ENCODE measurements around the gene TMEM143.

DNA sequence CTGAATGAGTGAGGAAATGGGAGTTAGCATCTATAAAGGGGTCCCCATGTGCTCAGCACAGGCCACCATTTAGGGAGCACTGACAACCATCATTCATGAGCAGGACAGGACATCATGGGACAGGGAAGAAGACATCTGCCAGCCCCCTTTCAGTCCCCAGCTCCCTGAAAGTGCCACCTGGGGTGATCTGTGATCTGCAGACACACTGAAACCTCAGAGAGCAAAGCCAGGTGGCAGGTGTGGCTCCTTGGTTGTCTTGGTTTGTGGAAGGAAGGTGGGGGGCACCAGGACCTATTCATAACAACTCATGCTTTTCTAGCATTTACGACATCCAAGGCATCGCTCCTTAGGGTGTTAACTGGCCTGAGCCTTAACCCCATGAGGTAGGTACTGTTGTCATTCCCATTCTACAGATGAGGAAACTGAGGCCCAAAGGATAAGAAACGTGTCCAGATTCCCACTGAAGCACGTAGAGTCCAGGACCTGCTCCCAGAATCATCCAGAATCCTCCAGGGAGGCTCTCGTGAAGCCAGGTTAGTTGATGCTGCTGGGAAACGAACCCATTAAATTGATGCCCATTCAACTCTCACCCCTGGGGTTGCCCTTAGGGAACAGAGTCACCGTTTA lies 21.8 kb upstream of the TMEM143 start:
- TF ChIP-seq, protein P1, sequence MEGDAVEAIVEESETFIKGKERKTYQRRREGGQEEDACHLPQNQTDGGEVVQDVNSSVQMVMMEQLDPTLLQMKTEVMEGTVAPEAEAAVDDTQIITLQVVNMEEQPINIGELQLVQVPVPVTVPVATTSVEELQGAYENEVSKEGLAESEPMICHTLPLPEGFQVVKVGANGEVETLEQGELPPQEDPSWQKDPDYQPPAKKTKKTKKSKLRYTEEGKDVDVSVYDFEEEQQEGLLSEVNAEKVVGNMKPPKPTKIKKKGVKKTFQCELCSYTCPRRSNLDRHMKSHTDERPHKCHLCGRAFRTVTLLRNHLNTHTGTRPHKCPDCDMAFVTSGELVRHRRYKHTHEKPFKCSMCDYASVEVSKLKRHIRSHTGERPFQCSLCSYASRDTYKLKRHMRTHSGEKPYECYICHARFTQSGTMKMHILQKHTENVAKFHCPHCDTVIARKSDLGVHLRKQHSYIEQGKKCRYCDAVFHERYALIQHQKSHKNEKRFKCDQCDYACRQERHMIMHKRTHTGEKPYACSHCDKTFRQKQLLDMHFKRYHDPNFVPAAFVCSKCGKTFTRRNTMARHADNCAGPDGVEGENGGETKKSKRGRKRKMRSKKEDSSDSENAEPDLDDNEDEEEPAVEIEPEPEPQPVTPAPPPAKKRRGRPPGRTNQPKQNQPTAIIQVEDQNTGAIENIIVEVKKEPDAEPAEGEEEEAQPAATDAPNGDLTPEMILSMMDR (IDR thresholded peaks at IDR 0.05), result no peak
- TF ChIP-seq, protein P2, sequence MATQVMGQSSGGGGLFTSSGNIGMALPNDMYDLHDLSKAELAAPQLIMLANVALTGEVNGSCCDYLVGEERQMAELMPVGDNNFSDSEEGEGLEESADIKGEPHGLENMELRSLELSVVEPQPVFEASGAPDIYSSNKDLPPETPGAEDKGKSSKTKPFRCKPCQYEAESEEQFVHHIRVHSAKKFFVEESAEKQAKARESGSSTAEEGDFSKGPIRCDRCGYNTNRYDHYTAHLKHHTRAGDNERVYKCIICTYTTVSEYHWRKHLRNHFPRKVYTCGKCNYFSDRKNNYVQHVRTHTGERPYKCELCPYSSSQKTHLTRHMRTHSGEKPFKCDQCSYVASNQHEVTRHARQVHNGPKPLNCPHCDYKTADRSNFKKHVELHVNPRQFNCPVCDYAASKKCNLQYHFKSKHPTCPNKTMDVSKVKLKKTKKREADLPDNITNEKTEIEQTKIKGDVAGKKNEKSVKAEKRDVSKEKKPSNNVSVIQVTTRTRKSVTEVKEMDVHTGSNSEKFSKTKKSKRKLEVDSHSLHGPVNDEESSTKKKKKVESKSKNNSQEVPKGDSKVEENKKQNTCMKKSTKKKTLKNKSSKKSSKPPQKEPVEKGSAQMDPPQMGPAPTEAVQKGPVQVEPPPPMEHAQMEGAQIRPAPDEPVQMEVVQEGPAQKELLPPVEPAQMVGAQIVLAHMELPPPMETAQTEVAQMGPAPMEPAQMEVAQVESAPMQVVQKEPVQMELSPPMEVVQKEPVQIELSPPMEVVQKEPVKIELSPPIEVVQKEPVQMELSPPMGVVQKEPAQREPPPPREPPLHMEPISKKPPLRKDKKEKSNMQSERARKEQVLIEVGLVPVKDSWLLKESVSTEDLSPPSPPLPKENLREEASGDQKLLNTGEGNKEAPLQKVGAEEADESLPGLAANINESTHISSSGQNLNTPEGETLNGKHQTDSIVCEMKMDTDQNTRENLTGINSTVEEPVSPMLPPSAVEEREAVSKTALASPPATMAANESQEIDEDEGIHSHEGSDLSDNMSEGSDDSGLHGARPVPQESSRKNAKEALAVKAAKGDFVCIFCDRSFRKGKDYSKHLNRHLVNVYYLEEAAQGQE (IDR thresholded peaks at IDR 0.05; ENCODE audit: insufficient read depth in 1 of 2, low read depth in 2 of 2, low read length in 1 of 2), result no peak
- no peak for TF ChIP-seq SIN3A (IDR thresholded peaks at IDR 0.05; ENCODE audit: borderline replicate concordance, insufficient read depth, low read depth, low read length)
- no peak for TF ChIP-seq POLR2AphosphoS5 (IDR thresholded peaks at IDR 0.05; ENCODE audit: low read depth, low read length)
